ENCODE data around the gene NISCH.

NISCH gene

GRCh38 chr3:52494886-52495495 lies 39.6 kb downstream of the NISCH start, which contains the start of gene STAB1:
STAB1 (plus strand) TSS chr3:52495338; CDS start chr3:52495414, 76 bp downstream.
- TF ChIP-seq RAD21 (IDR thresholded peaks at IDR 0.05; ENCODE audit: low read depth) = no peak
- TF ChIP-seq EP300 (IDR thresholded peaks at IDR 0.05; ENCODE audit: borderline replicate concordance) = no peak
- no peak for TF ChIP-seq CREB1 (IDR thresholded peaks at IDR 0.05; ENCODE audit: low read depth)
- no peak for TF ChIP-seq FOXM1 (IDR thresholded peaks at IDR 0.05; ENCODE audit: borderline replicate concordance, low read depth)
- no peak for TF ChIP-seq MAX (IDR thresholded peaks at IDR 0.05)
- TF ChIP-seq TAF1 (IDR thresholded peaks at IDR 0.05; ENCODE audit: low read depth) = no peak
- TF ChIP-seq USF1 (IDR thresholded peaks at IDR 0.05) = no peak
- no peak for TF ChIP-seq TEAD4 (IDR thresholded peaks at IDR 0.05)

GRCh38 chr3:52495777-52496602 lies 40.6 kb downstream of the NISCH start:
- TF ChIP-seq MAX (IDR thresholded peaks at IDR 0.05) (no peak), FOXM1 (IDR thresholded peaks at IDR 0.05; ENCODE audit: borderline replicate concordance, low read depth) (no peak), EGR1 (IDR thresholded peaks at IDR 0.05) (no peak), CEBPB (IDR thresholded peaks at IDR 0.05) (no peak)

- no peak for TF ChIP-seq CEBPB (IDR thresholded peaks at IDR 0.05)
- TF ChIP-seq FOXM1 (IDR thresholded peaks at IDR 0.05; ENCODE audit: borderline replicate concordance, low read depth) = no peak
- TF ChIP-seq NFIC (IDR thresholded peaks at IDR 0.05) = no peak
- TF ChIP-seq REST (IDR thresholded peaks at IDR 0.05; ENCODE audit: low read depth) = no peak
- TF ChIP-seq EP300 (IDR thresholded peaks at IDR 0.05; ENCODE audit: borderline replicate concordance) = no peak
- TF ChIP-seq RAD21 (IDR thresholded peaks at IDR 0.05; ENCODE audit: low read depth) = no peak
- no peak for TF ChIP-seq EGR1 (IDR thresholded peaks at IDR 0.05)
- TF ChIP-seq USF1 (IDR thresholded peaks at IDR 0.05) = no peak
- no peak for TF ChIP-seq ZBTB7A (IDR thresholded peaks at IDR 0.05; ENCODE audit: low read depth)
- no peak for TF ChIP-seq YY1 (IDR thresholded peaks at IDR 0.05; ENCODE audit: low read depth)
- no peak for TF ChIP-seq MAX (IDR thresholded peaks at IDR 0.05)
- TF ChIP-seq TEAD4 (IDR thresholded peaks at IDR 0.05) = no peak
- no peak for TF ChIP-seq TAF1 (IDR thresholded peaks at IDR 0.05; ENCODE audit: low read depth)
- no peak for TF ChIP-seq TCF12 (IDR thresholded peaks at IDR 0.05; ENCODE audit: low read depth)
- TF ChIP-seq CREB1 (IDR thresholded peaks at IDR 0.05; ENCODE audit: low read depth) = no peak
Observed at GRCh38 chr3:52498137-52499054, 43.0 kb downstream of the NISCH start.

GRCh38 chr3:52501046-52501445 lies 45.6 kb downstream of the NISCH start:
- TF ChIP-seq TCF12 (IDR thresholded peaks at IDR 0.05; ENCODE audit: low read depth) (no peak), USF1 (IDR thresholded peaks at IDR 0.05) (no peak), FOXM1 (IDR thresholded peaks at IDR 0.05; ENCODE audit: borderline replicate concordance, low read depth) (no peak), YY1 (IDR thresholded peaks at IDR 0.05; ENCODE audit: low read depth) (no peak), CREB1 (IDR thresholded peaks at IDR 0.05; ENCODE audit: low read depth) (no peak), REST (IDR thresholded peaks at IDR 0.05; ENCODE audit: low read depth) (no peak), ZBTB7A (IDR thresholded peaks at IDR 0.05; ENCODE audit: low read depth) (no peak), EP300 (IDR thresholded peaks at IDR 0.05; ENCODE audit: borderline replicate concordance) (no peak)

Measured in Ishikawa (cell line).